Measurements from ENCODE around the gene NECTIN3.

- TF ChIP-seq POLR2A (IDR thresholded peaks at IDR 0.05; ENCODE audit: low read length) (no peak), GATA1 (IDR thresholded peaks at IDR 0.05; ENCODE audit: low read depth, low read length) (no peak)
Measured at GRCh38 chr3:111040959-111041358, 30.7 kb upstream of the NECTIN3 start.
